Esophagus muscularis mucosa (tissue), 4 donors: ENCODE data around the gene KIF18B.

Experiments
- CTCF ChIP-seq, 3 experiments: fragments of 200-600 bp in 2 of 3; fragments of 450-650 bp in 1 of 3; sonication (generic) in 2 of 3; IDR thresholded peaks; one replicate each; pipeline ENCODE4 v1.5.1; 2017 to 2019; ENCODE audit warnings: antibody characterized with exemption in 3 of 3, mild to moderate bottlenecking in 2 of 3, moderate library complexity in 1 of 3
- EP300 ChIP-seq: sonication (generic); formaldehyde crosslinking; IDR thresholded peaks from one replicate; pipeline ENCODE4 v1.6.1; 2017; ENCODE audit warnings: antibody characterized with exemption
- POLR2AphosphoS5 ChIP-seq, 2 donors: sonication (generic); formaldehyde crosslinking; IDR thresholded peaks; one replicate each; pipeline ENCODE4 v1.6.1; 2017; ENCODE audit warnings: antibody characterized with exemption in 2 of 2

- TF ChIP-seq CTCF (IDR thresholded peaks at IDR 0.05) = no peak
- TF ChIP-seq EP300 = no peak
- no peak for TF ChIP-seq POLR2AphosphoS5 (IDR thresholded peaks at IDR 0.05)
These were observed 21.7 kb upstream of the KIF18B start for GRCh38 chr17:44969144-44969780.
